ENCODE results near the gene TRIM46. TPM values are rescaled to one million over a fixed set of nuclear protein-coding genes. Genes with fewer than 3 reads are reported as not detected.
"Not testable (repeated sequence)": the region's sequence is repeated elsewhere in the genome, so short reads cannot be mapped to it uniquely, and the experiment has no call there.

The TRIM46 gene
- total RNA-seq, 1 experiment from 2014 or later: 0.14 TPM

- DNase-seq (ENCODE audit: low spot score): no peak
- in situ Hi-C loops (cut with HindIII; ENCODE audit: low sequenced_read_pairs): no loop called here
Observed at GRCh38 chr1:155184351-155184811, 10.7 kb downstream of the TRIM46 start.

DNA sequence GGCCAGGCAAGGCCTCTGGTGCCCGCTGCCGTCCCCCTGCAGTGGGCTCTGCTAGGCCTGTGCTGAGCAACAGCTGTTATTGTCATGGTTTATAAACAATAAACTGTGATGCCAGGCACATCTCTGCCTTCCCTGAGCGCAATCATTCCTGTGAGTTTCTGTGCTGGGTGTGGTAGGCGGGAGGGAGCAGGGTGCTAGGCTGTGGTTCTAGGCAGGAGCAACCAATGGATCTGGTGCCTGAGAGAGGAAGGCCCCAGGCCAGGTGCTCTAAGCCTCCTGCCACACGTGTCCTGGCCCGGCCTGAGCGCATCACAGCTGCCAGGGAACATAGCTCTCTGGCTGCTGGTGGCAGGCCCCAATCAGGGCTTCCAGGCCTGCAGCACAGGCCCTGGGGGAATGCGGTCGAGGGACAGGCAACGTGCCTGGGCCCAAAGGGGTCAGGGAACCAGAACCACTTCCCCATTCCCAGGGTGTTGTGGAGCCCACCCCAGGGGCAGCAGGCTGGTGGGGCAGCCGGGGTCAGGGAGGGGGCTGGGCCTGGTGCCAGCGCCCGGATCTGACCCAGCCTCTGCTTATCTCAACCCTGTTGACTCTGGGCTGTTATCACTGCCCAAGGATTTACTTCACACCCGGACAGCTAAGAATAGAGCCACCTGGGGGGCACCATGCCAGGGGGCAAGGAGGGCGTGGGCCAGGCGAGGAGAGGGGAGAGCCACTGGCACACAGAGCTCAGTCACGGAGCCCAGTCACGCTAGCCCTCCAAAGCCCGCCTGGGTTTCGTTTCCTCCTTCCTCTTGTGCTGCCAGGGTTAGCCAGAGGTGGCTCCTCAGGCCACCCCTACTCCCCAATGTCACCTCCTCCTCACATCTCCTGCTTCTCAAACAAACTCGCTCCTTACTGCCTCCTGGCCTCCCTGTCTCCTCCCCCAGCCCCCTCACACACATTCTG is 11.5 kb downstream of the TRIM46 start:
- DNase-seq (ENCODE audit: low spot score): no peak
- in situ Hi-C loops (cut with HindIII; ENCODE audit: low sequenced_read_pairs): no loop called here

GRCh38 chr1:155185783-155186066 is 12.1 kb downstream of the TRIM46 start:
- in situ Hi-C loops (cut with HindIII; ENCODE audit: low sequenced_read_pairs): no loop called here
- DNase-seq (ENCODE audit: low spot score): no peak

DNA sequence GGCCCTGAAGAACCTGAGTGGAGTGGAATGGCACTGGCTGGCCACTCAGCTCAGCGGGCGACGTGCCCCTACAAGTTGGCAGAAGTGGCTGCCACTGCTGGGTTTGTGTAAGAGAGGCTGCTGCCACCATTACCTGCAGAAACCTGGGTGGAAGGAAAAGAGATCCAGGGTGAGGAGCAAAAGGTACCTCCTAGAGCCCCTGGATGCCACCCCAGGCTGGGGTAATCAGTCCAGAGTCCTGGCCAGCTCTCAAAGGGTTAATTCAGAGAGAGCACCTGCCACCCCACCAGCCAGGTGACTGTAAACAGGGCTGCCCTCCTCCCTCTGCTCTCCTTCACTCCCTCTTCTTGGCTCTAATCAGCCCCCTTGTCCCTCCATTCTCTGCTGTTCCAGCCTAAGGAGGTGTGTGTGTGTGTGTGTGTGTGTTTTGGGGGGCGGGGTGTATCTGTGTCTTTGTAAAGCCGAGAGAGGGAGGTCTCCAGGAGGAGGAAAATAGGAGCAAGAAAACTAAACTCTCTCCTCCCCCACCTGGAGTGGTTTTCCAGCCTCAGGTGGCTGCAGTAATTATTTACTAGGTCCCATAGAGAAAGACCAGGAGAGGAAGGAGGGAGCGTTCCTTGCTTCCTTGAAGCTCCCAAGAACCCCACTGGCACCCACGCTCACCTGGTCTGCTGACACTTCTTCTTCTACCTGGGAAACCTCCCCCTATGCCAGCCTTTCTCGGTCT is 12.6 kb downstream of the TRIM46 start:
- in situ Hi-C loops (cut with HindIII; ENCODE audit: low sequenced_read_pairs): no loop called here
- no peak for DNase-seq (ENCODE audit: low spot score)

DNA sequence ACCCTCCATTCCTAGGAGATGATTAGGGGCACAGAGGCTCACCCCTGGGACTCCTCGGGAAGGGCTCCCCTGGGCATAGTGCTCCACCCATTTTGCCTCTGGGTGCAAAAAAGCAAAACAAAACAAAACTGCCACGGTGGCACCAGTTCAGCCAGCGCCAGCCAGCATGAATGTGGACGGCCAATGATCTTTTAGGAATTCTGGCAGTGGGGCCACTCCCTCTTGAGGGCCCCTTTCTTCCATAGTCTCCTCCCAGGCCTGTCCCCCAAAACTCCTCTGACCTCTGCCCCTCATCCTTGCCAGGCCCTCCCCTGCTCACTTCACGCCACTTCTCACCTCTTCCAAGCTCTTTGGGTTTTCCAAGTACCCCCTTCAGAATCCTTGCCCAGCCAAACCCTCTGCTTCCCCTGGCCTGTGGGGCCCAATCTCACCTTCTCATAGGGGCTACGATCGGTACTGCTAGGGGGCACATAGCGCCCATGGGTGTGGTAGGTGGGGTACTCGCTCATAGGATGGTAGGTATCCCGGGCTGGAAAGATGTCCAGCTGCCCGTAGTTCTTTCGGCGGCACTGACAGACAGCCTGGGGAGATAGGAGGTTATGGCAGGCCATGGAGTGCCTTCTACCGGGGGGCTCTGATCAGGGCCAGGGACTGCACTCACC is 13.3 kb downstream of the TRIM46 start:
- in situ Hi-C loops (cut with HindIII; ENCODE audit: low sequenced_read_pairs): no loop called here

GRCh38 chr1:155187456-155187891 is 13.8 kb downstream of the TRIM46 start:
- in situ Hi-C loops (cut with HindIII; ENCODE audit: low sequenced_read_pairs): no loop called here
- DNase-seq (ENCODE audit: low spot score): no peak

More for the DNA sequence above, 13.3 kb downstream of the TRIM46 start:
- DNase-seq (ENCODE audit: low spot score): no peak

DNA sequence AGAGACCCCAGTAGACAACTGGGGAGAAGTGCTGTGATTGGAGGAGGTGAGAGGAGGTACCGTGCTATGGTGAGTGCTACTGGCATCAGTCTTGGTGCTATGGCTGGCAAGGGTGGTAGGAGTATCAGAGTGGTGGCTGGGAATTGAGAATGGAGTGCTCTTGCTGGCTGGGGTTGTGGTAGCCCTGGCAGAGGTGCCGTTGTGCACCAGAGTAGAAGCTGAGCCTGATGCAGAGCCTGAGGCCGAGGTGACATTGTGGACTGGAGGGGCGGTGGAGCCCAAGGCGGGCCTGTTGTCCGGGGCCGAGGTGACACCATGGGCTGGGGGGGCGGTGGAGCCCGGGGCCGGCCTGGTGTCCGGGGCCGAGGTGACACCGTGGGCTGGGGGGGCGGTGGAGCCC is 14.6 kb downstream of the TRIM46 start:
- DNase-seq (ENCODE audit: low spot score): no peak
- in situ Hi-C loops (cut with HindIII; ENCODE audit: low sequenced_read_pairs): no loop called here

GRCh38 chr1:155189926-155190325 is 16.3 kb downstream of the TRIM46 start:
- DNase-seq (ENCODE audit: low spot score); in situ Hi-C loops (cut with HindIII; ENCODE audit: low sequenced_read_pairs): not testable (repeated sequence)

DNA sequence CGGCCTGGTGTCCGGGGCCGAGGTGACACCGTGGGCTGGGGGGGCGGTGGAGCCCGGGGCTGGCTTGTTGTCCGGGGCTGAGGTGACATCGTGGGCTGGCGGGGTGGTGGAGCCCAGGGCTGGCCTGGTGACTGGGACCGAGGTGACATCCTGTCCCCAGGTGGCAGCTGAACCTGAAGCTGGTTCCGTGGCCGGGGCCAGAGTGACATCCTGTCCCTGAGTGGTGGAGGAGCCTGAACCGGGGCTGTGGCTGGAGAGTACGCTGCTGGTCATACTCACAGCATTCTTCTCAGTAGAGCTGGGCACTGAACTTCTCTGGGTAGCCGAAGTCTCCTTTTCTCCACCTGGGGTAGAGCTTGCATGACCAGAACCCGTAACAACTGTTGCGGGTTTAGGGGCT is 18.3 kb downstream of the TRIM46 start:
- DNase-seq (ENCODE audit: low spot score): no peak
- in situ Hi-C loops (cut with HindIII; ENCODE audit: low sequenced_read_pairs): no loop called here

DNA sequence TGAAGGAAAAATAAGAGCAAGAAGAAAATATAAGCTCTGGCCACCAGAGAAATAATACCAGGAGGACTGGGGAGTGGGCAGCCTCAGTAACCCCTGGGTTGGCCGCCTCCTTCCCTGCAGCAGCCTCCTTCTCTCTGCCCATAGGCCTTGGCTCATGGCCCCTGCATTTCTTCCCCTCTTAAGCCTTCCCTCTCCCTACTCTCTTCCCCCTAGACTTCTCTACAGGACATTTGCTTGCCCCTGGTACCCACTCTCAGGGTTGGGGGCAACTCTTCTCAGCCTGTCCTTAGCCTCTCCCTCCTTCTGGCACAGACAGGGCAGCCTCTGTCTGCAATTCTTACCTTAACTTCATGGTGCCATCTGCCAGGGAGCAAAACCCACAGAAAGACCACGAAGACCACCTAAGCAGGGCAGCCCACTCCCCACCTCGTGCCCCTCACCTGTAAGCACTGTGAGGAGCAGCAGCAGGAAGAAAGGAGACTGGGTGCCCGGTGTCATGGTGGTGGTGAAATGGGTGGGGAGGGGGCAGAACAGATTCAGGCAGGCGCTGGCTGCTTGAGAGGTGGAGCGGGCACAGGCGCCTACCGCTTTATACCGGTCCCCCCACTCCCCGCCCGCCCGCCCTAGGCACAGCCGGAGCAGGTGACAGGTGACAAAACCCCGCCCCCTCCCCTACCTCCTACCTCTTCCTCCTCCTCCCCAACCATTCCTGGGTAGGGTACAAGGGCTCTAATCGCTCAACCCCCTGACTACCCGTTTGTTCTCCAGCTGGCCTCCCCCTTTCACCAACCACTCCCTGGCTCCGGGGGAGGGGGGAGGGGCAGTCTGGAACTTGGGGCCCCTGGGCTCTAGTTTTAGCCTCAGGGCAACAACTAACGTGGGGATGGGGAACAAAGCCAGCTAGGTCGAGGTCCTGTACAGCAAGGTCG is 19.0 kb downstream of the TRIM46 start:
- no peak for DNase-seq (ENCODE audit: low spot score)
- in situ Hi-C loops (cut with HindIII; ENCODE audit: low sequenced_read_pairs): no loop called here

DNA sequence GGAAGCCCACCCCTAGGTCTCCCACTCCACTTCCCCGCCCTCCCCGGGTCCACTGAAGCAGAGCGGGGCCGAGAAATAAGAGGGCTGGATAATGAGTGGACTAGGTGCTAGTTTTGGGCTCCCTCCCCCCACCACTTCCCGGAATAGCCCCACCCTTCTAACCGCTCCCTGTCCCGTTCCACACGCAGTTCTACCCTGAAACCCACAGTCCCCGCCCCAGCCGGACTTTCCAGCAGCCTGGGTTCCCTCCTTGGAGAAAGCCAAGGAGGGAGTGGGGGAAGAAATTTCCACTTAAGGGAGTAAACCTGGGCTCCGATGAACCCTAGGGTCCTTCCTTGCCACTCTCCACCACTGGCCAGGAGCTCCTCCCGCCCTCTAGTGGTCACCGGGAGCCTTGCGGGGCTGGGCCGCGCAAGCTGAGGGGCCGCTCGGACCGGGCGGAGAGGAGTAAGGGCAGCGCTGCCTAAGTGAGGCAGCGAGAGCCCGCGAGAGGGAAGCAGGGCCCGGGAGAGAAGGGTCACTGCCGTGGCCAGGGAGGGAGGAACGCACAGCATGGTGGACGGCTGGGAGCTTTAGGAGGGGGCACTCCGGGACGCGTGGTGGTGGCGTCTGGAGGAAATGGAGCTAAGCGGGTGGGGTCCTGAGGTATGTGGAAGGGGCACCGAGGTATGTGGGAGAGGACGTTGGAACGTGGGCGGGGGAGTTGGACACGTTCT is 19.8 kb downstream of the TRIM46 start:
- peak; percentile 79 for DNase-seq (ENCODE audit: low spot score)
- in situ Hi-C loops (cut with HindIII; ENCODE audit: low sequenced_read_pairs): no loop called here

DNA sequence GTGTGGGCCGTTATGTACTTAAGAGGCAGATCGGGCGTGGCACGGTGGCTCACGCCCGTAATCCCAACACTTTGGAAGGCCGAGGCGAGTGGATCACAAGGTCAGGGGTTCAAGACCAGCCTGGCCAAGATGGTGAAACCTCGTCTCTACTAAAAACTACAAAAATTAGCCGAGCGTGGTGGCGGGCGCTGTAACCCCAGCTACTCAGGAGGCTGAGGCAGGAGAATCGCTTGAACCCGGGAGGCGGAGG is 20.3 kb downstream of the TRIM46 start:
- DNase-seq (ENCODE audit: low spot score); in situ Hi-C loops (cut with HindIII; ENCODE audit: low sequenced_read_pairs): not testable (repeated sequence)

- DNase-seq (ENCODE audit: low spot score): no peak
- in situ Hi-C loops (cut with HindIII; ENCODE audit: low sequenced_read_pairs): no loop called here
Observed at GRCh38 chr1:155195201-155196102, 21.8 kb downstream of the TRIM46 start.

DNA sequence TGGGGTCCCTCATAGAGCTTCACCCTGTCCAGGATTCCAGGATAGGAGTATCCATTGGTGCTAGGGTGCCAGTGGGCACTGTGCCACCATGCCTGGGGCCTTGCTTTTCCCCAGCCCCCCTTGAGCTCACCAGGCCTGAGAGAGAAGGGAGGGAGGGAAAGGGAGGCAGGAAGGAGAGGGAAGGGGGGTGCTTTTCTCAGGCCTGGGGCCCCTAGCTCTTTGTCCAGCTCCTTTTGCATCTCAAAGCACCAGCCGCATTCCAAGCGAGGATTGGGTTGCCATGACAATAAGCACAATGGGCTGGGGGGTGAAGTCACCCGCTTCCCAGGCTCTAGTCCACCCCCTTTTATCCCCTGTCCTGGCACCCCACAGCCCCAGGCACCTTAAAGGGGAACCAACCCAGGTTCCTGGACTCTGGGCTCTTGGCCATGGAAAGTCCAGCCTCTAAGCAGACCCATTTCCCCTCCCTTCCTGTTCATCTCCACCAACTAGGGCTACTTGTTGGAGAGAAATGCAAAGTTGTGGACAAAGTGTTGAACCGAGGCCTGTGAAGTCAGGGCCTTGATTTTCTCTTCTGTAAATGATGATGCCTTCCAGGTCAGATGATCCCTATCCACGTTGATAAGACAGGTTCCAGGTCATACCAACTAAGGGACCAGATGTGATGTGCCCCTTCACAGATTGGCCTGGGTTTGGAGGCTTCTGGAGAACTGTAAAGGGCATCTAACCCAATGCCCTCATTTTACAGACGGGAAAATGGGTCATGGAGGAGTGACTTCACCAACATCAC is 22.6 kb downstream of the TRIM46 start:
- in situ Hi-C loops (cut with HindIII; ENCODE audit: low sequenced_read_pairs): no loop called here
- peak; percentile 25 for DNase-seq (ENCODE audit: low spot score)

DNA sequence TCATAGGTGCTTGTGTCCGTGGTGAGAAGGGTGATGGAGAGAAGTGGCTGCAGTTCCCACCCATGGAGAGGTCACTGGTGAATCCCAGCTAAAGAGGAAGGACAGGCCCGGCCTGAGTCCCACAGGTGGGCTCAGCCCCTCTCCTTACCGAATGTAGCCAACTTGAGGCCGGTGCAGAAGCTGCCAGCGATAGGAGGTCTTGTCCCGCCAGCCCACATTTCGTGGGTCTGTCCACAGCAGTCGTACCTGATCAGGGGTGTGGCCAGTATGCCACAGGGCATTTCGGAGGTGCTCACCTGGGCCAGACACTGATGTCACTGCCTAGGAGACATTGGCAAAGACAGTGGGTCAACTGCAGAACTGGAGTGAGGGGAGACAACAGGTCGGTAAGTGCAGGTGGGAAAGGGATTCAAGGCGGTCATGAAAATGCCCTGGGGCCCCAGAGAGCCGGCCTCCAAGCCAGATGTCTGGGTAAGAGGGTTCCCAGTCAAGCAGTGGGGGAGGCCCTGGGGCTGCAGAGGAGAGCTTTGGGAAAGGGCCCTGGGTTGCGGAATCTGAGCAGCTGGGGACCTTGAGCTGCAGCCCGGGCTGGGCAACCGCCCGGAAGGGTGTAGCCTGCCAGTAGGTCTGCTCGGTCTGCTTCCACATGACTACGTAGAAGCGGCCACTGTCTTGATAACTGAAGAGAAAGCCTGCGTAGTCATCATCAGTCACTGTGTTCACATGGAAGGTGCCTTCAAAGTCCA is 23.4 kb downstream of the TRIM46 start:
- DNase-seq (ENCODE audit: low spot score): no peak
- in situ Hi-C loops (cut with HindIII; ENCODE audit: low sequenced_read_pairs): no loop called here

DNA sequence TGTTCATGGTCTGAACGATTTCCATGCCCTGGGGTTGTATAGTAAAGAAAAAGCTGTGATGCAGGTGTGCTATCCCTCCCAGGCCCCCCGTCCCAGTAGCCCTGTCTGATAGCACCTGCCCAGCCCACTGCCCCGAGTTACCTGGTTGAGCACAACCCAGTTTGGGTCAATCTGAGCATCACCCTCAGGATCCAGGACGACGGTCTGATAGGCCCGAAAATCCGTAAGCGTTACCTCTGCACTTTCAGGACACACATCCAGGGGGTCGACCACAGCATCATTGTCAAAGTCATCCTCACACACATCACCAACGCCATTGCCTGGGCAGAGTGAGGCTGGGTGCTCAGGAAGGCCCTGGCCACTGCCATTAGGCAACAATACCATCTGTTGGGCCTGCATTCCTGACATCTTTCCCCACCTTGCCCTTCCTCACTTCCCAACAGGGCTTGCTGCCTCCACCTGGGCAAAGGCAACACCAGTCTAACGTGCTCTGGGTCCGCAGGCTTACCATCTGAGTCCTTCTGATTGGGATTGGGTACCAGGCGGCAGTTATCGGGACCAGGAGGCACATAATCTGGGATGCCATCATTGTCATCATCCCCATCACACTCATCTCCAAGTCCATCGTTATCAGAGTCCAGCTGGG is 24.4 kb downstream of the TRIM46 start:
- DNase-seq (ENCODE audit: low spot score): no peak
- in situ Hi-C loops (cut with HindIII; ENCODE audit: low sequenced_read_pairs): no loop called here

Measured in G401 (cell line).